ENCODE data around the gene SLC12A7.
"Not testable (repeated sequence)": the region's sequence is repeated elsewhere in the genome, so short reads cannot be mapped to it uniquely, and the experiment has no call there.

The SLC12A7 gene

DNA sequence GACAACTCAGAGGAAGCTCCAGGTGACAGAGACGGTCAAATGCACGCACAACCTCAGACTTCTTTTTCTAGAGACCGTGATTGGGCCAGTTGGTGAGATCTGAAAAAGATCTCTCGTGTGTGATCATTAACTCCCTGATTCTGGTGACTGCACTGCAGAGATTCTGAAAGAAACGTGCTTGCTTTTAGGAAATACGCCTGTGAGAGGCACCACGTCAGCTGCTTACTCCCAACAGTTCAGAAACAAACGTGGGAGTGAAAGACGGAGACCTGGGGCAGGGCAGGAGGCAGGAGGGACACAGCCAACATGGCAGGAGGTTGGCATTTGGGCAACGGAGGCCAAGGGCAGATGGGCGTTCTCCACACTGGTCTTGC lies 15.9 kb downstream of the SLC12A7 start:
- DNase-seq (ENCODE audit: low read depth): no peak

DNA sequence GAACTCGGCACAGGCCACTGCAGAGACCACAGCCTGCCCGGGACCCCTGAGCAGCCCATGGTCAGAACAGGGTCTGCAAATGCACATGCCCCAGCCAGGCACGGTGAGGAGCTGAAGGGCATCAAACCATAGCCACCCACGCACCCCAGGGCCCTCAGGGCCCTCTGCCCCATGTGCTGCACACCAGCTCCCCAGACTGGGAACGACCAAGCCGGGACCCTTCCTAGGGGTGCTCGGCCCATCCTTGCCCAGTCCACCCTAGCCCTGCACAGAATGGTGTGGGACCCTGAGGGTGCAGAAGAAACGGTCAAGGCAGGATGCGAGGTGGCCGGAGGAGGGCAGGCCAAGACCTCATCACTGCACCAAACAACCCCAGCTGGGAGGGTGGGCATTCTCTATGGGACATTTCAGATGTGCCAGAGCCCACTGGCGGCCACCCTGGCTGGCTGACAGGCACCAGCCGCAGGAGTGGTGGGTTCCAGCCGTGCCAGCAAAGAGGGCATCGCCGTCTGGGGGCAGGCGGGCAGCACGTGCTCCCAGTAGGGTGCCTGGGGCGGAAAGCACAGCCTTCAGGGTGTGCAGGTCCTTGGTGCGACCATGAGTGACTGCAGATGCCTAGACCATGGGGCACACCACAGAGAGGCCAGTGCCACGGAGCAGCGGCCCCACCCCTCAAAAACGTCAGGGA lies 16.4 kb downstream of the SLC12A7 start:
- DNase-seq (ENCODE audit: low read depth): no peak

DNA sequence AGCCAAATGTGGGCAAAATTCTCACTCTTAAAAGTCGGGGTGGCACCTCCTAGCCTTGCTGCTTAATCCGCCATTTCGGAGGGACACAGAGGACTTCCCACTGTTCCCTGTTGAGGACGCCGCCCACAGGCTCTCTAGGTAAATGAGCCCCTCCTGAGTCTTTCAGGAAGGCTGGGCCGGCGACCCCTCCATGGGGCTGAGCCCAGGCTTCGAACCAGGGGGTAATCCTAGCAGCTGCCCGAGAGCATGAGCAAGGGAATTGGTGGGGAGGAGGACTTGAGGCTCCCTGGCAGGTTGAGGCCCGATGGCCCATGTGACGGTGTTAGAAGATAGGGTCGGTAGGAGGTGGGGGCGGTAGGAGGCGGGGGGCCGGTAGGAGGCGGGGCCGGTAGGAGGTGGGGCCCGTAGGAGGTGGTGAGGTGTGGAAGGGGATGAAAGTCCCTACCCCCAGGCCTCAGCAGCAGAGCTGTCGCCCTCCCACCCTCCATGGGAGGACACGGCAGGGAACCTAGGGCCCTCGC lies 17.1 kb downstream of the SLC12A7 start:
- no peak for DNase-seq (ENCODE audit: low read depth)

DNA sequence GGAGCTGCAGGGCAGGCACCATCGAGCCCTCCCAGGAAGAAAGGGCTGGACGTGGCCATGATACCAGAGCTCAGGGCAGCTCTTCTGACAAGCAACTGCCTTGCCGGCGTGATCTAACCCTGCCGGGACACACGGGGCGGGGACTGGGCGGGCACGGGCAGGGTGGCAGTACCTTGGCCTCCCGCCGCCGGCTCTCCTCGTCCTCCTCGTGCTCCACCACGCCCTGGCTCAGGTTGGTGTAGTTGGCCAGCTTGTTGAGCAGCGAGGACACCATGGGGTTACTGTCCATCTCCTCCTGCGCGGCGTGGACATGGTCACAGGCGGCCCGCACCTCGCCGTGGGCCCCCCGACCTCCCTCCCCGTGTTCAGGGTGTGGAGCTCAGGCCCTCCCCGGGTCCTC lies 18.5 kb downstream of the SLC12A7 start:
- no peak for DNase-seq (ENCODE audit: low read depth)

DNA sequence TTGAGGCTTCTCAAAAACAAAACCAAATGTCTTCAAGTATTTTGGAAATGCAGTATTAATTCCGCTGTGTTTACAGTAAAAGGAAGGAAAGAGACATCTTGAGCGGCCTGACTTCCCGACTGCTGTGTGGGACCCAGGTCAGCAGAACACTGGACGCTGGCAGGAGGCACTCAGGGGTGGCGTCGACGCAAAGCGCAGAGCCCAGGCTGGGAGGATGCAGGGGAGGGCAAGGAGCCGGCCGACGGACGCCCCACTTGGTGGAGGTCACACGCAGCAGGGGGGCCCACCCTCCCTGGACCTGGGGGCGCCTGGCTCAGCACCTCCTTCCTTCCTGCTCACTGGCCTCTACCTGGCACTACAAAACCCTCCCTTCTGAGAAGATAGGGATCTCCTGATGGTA lies 19.7 kb downstream of the SLC12A7 start:
- DNase-seq (ENCODE audit: low read depth): no peak

DNA sequence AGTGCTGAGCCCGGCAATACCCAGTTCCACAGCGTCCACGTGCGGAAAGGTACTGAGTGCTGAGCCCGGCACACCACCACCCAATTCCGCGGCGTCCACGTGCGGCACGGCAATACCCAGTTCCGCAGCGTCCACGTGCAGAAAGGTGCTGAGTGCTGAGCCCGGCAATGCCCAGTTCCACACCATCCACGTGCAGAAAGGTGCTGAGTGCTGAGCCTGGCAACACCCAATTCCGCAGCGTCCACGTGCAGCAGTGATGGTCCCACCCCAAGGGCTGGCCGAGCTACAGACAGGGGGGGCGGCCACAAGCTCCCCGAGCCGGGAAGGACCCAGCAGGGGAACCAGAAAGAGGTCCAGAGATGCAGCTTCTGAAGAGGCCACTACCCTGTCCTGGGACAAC lies 20.2 kb downstream of the SLC12A7 start:
- DNase-seq (ENCODE audit: low read depth): no peak

DNA sequence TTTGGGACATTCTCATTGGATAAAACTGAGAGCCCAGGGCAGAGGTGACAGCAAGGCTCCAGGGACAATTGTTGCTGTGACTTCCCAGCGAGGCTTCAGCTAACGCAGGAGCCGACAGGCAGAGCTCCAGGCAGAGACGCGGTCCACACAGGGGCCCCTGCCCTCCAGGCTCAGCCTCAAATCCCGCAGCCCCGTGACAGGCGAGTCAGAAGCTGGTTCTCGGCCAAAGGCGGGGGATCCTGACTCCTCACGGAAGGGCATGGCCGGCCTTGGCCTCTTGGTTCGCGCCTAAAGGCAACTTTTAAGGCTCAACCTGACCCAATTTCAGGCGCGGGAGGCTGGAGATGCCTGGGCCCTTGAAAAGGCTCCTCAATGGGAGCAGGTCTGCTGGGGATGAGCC lies 21.3 kb downstream of the SLC12A7 start:
- DNase-seq (ENCODE audit: low read depth): no peak

DNA sequence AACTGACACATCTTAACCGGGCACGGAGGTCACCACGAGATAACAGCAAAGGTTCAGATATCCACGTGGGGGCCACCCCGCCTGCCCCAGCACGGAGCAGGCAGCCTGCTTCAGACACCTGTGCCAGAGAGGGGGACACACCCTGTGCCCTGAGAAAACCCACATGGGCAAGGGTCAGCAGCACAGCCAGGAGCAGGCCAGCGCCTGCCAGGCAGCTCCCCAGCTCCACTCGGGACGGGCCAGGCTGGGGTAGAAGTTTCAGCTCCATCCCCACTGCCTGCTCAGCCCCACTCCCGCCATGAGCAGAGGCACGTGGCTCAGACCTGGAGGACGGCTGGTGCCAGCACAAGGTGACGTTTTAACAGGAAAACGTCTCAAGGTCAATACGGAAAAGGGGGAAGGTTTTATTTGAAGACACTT lies 22.2 kb downstream of the SLC12A7 start:
- no peak for DNase-seq (ENCODE audit: low read depth)

DNA sequence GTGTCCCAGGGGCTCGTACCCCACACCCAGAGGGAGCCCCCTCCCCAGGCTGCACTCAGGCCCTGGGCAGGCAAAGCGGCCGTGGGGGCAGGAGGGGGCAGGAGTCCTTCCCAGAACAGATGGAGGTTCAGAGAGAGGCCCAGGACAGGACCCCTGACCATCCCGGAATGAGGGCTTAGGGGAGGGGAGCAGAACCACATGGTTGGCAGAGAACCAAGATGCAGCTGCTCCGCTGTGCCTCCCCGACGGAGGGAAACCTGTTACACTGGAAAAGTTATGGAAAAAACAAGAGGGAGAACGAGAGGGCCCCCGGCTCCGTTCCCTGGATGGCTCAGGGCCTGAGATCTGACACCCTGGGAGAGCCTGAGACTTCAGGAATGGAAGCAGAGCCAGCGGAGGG lies 22.7 kb downstream of the SLC12A7 start:
- no peak for DNase-seq (ENCODE audit: low read depth)

DNA sequence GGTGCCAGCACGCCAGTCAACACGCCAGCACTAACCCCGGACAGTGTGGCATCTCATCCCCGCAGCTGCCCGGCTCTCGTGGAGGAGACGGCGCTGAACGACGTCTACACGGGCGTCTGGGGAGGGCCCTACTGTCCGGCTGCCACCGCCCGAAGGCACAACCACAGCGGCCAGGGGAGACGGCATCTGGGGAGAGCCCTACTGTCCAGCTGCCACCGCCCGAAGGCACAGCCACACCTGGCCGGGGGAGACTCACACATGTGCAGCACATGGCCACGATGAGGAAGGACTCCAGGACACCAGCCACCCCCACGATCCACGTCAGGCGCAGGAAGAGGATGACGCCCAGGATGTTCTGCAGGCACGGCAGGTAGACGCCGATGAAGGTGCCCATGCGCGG lies 23.1 kb downstream of the SLC12A7 start:
- DNase-seq (ENCODE audit: low read depth): no peak

DNA sequence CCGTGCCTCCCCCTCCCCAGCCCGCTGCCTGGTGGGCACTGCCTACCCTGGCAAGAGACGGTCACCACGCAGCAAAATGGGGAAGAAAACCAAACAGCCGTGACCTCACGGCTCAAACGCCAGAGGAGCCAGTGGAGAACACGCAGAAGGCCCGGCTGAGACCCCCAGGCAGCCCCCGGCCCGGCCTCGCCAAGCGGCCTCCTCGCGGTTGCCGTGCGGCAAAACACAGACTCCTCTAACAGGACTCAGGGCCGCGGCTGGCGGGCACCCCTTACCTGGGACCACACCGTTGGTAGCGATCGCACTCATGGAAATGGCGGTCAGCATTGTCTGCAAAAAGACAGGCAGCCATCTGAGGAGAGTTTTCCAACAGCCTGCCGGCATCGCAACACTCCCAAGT lies 23.8 kb downstream of the SLC12A7 start:
- no peak for DNase-seq (ENCODE audit: low read depth)

DNA sequence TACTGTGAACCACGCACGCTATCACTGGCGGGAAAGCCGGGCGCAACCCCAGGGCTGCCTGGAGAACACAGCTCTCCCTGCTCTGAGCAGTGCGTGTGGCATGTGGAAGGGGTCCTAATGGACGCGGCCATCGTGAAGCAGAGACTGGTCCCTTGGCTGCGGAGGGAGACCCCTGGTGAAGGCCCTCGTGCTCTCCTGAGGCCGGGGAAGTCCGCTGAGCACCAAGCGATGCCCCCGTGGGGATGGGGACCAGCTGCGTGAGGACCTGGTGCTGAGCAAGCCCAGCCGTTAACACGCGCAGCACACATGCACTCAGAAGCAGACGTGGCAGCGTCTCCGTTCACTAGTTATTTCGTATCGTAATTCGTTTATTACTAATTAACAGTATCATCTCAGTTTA lies 24.4 kb downstream of the SLC12A7 start:
- DNase-seq (ENCODE audit: low read depth): no peak

DNA sequence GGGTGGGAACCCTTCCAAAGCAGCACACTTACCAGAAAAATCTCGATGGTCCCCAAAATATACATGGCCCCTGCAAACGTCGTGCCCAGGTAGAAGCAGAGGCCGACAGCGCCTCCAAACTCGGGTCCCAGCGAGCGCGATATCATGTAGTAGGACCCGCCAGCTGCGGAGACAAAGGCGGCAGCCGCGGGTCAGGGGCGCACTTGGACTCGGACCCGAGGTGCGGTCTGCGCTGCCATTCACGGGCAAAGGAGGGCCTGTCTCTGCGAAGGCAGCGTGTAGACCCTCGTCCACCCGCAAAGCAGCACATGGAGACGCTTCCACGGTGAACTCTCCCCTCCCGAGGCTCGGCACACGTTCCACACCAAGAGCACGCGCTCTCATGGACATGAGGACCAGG lies 25.0 kb downstream of the SLC12A7 start:
- no peak for DNase-seq (ENCODE audit: low read depth)

DNA sequence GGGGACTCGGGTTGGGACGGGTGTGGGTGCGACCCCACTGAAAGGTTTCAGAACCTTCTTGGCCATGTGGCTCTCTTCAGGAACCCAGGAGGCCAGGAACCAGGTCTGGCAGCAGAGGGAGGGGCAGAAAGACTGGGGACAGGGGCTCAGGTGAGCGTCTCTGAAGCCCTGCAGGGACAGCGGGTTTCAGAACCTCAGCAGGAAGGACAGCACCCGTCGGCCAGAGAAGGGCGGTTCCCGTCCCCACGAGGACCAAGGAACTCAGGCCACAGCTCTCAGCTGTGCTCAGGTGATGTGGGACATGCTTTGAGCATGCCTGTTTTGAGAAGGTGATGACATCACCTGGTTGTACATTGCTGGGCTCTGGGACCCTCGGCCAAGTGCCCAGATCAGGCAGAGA lies 25.7 kb downstream of the SLC12A7 start:
- DNase-seq (ENCODE audit: low read depth): no peak

DNA sequence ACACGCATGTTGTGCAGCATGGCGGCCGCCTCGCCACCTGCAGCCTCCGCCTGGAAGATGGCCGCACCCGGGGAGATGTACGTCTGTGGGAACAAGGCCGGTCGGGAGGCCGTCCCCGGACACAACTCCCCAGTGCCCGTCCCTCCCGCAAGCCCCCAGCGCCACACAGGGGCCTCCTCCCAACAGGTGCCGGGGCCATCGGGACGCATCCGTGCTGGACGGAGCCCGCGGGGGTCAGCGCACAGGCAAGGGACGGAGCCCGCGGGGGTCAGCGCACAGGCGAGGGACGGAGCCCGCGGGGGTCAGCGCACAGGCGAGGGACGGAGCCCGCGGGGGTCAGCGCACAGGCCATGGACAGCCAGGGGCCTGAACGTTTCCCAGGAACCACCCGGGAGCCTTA lies 26.5 kb downstream of the SLC12A7 start:
- DNase-seq (ENCODE audit: low read depth): no peak

DNA sequence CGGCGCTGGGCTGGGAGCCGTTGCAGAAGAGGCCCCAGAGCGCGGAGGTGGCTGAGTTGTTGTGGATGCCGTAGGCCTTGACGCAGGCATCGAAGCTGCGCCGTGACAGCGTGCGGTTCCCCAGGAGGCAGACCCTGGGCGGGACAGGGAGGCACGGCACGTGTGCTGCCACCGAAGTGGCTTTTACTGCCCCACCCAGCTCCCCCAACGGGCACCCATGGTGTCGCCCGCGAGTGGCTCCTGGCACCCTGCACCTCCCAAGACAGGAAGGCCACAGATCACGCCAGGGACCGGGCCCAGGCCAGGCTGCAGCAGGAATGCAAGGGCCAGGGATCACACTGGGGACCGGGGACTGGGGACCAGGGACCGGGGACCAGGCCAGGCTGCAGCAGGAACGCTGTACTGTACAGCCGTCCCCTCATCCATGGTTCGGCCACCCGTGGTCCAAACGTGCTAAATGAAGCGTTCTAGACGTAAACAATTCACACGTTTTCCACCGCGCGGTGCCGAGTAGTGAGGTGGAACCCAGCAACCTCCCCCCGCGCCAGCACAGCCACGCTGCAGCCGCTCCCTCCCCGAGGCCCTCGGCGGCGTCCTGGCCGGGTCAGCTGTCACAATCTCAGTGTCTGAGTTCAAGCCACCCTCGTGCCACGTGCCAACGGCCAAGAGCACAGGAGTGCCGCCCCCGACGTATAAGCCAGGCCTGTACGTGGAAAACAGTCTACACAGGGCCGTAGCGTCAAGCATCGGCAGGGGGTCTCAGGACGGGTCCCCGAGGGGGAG lies 27.8 kb downstream of the SLC12A7 start:
- no peak for DNase-seq (ENCODE audit: low read depth)

DNA sequence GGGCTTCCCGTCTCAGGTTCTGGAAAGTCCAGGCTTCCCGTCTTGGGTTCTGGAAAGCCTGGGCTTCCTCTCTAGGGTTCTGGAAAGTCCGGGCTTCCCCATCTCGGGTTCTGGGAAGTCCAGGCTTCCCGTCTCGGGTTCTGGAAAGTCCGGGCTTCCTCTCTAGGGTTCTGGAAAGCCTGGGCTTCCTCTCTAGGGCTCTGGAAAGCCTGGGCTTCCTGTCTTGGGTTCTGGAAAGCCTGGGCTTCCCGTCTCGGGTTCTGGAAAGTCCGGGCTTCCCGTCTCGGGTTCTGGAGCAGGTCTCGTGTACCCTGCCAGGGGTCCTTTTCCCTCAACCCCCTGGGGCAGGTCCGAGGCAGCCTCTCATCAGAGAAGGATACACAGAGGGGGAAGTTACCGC lies 28.8 kb downstream of the SLC12A7 start:
- DNase-seq (ENCODE audit: low read depth): not testable (repeated sequence)

DNA sequence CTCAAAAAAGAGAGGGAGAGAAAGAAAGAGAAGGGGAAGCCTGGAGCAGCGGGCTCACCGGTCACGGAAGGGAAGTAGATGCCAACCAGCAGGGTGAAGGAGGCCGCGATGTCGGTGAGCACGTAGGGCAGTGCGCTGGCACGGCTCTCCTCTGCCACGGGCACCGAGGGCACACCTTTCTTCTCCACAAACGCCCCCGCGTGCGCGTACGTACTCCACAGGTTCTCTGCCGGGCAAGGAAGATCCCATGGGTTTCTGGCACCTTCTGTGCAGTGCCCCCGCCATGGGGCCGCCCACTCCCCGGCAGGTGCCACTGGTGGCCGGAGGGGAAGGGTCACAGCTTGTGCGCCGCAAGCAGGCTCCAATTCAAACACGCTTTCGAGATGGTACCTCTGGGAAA lies 30.3 kb downstream of the SLC12A7 start:
- DNase-seq (ENCODE audit: low read depth): no peak

DNA sequence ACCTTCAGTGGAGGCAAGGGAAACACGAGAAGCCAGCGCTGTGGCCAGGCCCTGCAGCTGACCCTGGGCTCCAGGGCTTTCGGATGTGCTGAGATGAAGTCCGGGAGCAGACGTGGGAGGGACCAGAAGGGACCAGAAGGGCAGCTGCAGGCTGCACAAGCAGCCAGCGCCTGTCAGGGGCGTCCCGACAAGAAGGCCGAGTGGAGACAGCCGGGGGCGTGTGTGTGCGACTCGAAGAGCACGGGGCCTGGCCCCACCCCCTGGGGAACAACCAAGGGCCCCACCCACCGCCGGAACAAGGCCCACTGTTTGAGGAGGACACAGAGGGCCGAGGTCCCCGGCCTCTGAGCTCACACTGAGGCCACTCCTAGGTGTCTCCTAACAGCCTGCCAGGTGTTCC lies 31.4 kb downstream of the SLC12A7 start:
- no peak for DNase-seq (ENCODE audit: low read depth)

DNA sequence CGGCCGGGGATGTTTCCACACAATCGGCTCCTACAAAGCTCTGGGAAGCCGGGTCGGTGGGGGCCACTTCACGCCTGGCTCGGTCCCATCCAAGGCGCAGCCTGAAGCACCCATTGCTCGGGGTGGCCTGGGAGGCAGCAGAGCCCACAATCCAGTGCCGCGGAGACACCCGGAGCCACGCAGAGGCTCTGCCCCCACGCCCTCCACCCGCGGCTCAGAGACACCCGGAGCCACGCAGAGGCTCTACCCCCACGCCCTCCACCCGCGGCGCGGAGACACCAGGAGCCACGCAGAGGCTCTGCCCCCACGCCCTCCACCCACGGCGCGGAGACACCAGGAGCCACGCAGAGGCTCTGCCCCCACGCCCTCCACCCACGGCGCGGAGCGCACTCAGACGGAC lies 31.9 kb downstream of the SLC12A7 start:
- no peak for DNase-seq (ENCODE audit: low read depth)

DNA sequence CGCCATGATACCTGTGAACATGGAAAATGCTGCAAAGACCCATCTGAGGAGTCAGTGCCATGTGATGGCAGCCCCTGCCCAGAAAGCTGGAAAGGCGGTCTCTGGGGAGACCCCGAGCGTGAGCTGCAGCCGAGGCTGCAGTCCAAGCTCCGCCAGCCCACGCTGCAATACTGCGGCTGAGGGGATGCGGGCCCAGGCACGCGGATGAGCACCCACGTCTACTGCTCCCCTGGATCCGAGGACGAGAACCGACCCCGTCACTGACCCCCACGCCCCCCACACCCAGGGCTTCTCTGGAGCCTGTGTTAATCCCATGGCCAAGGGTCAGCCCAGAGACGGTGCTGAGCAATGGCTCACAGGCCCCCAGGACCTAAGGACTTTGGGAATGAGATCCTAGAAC lies 32.4 kb downstream of the SLC12A7 start:
- no peak for DNase-seq (ENCODE audit: low read depth)

DNA sequence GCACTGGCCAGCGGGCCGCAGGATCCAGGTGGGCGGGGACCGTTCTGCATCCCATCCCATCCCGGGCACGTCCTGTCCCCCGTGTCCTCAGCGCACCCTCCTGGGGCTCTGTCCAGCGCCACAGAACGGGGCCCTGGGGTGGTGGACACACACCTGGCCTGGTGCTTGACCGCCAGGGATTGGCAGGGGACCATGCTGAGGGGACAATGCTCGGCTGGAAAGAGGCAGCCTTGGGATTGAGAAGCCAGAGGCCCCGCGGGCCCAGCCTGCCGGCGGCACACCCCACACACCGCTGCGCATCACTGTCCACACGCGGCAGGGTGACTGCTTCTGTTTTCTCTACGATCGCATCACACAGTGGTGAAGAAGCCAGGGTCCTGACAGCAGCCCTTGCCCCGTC lies 33.0 kb downstream of the SLC12A7 start:
- no peak for DNase-seq (ENCODE audit: low read depth)

DNA sequence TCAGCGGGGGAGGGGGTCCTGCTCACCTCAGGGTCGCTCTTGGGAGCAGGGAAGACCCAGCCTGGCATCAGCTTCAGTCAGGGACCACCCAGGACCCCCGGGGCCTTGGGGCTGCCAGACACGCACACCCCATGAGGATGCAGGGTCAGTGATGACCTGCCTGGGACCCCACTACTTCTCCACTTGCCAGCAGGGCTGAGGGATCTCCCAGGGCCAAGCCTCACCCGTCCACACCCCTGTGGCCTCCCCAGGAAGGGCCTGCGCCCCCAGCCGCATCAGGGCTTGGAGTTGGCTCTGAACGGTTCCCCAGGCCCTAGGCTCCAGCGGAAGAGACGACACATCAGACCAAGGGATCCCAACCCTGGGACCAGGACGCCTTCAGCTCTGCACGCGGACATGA lies 33.7 kb downstream of the SLC12A7 start:
- no peak for DNase-seq (ENCODE audit: low read depth)

Data from T follicular helper cell (primary cell).